ENCODE results near the gene IL27RA.

The IL27RA gene

DNA sequence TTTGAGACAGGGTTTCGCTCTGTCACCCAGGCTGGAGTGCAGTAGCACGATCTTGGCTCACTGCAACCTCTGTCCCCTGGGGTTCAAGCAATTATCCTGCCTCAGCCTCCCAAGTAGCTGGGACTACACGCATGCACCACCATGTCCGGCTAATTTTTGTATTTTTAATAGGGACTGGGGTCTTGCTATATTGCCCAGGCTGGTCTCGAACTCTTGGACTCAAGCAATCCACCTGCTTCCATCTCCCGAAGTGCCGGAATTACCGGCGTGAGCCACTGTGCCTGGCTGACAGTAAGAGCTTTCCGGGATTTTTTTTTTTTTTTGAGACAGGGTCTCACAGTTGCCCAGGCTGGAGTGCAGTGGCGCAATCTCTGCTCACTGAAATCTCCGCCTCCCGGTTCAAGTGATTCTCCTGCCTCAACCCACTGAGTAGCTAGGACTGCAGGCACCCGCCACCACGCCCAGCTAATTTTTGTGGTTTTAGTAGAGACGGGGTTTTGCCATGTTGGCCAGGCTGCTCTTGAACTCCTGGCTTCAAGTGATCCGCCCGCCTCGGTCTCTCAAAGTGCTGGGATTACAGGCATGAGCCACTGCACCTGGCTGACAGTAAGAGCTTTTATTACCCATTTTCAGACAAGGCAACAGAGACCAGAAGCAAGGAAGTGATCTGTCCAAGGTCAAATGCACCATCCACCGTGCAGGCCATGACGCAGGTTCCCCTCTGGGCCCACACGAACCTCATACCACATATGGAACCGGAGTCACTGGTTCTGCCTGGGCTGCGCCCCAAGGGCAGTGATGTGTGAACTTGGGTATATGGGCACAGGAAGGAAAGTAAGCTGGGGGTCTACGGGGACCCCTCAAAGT is 46.5 kb upstream of the IL27RA start:
- TF ChIP-seq CTCF (IDR thresholded peaks at IDR 0.05; ENCODE audit: low read depth, low read length), result no peak

DNA sequence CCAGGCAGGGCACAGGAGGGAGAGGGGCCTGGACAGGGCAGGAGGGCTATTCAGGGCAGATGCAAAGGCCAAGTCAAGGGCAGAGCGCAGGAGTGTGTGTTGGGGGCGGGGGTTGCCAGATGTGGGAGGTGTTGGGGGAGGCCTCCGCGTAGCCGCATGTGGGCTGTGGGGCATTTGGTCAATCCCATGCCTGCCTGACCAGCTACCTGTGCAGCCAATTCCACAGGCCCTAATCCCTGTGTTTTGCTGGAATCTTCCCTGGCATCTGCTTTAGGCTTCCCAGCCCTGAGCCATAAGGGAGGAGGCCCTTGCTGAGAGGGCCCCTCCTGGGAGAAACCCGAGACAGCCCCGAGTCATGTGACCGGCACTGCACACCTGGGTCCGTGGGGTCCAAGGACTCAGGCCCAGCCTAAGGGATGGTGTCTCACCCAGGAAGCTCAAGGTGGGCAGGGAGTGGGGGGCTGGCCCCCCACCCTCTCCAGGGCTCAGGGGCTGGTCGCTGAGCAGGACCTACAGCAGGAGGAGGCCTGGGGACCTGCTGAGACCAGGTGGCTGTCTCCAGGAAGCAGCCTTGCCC is 45.7 kb upstream of the IL27RA start:
- no peak for DNase-seq
- no peaks in the 10 kb centered on the region for H3K9me3 ChIP-seq

More for the DNA sequence above, 46.5 kb upstream of the IL27RA start:
- no peak for DNase-seq
- no peaks in the 10 kb centered on the region; the same call in 1 of the 2 replicates for H3K36me3 ChIP-seq
- H3K9me3 ChIP-seq, result no peaks in the 10 kb centered on the region
- H3K4me1 ChIP-seq, result peaks cover 37% of the 10 kb centered on the region
- H3K27me3 ChIP-seq, result no peaks in the 10 kb centered on the region
- no peak overlapping the region for H3K4me3 ChIP-seq (ENCODE audit: low read depth, low read length)

DNA sequence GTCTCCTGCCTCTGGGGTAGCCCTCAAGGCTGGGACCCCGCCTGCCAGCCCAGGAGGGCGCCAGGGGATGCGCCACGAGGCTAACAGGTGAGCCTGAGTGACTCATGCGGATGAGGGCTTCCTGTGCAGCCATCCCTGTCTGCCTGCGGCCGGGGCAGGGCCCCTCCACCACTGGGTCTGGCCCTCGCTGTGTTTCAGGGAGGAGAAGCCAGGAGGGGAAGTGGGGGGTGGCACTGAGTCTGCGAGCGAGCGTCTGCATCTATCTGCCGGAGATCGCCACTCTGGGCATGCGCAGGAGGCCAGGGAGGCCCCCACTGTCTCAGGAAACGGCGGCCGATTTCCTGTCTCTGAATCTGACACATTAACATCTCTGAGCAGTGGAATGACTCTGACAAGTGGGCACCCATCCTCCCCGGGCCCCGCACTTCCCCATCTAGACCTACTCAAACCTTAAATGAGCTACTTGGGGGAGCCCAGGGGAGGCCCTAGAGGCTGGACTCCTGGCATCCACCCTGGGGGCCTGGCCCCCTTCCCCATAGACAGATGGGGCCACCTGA is 45.1 kb upstream of the IL27RA start:
- no peaks in the 10 kb centered on the region; the same call in 1 of the 2 replicates for H3K36me3 ChIP-seq
- H3K4me1 ChIP-seq, result peaks cover 25% of the 10 kb centered on the region
- H3K27me3 ChIP-seq, result no peaks in the 10 kb centered on the region
- no peak for TF ChIP-seq CTCF (IDR thresholded peaks at IDR 0.05; ENCODE audit: low read depth, low read length)
- peak; percentile 92 for DNase-seq
- no peaks in the 10 kb centered on the region for H3K9me3 ChIP-seq
- H3K4me3 ChIP-seq (ENCODE audit: low read depth, low read length), result no peak overlapping the region; the same call in 1 of the 2 replicates

More for the DNA sequence above, 45.7 kb upstream of the IL27RA start:
- no peak for TF ChIP-seq CTCF (IDR thresholded peaks at IDR 0.05; ENCODE audit: low read depth, low read length)
- H3K4me1 ChIP-seq, result peaks cover 31% of the 10 kb centered on the region
- no peaks in the 10 kb centered on the region for H3K27me3 ChIP-seq
- H3K36me3 ChIP-seq, result no peaks in the 10 kb centered on the region; the same call in 1 of the 2 replicates
- H3K4me3 ChIP-seq (ENCODE audit: low read depth, low read length), result no peak overlapping the region; the same call in 1 of the 2 replicates

- Histone ChIP-seq H3K9me3 (no peaks in the 10 kb centered on the region), H3K27me3 (no peaks in the 10 kb centered on the region), H3K36me3 (peaks cover 5% of the 10 kb centered on the region; the same call in 1 of the 2 replicates), H3K4me3 (ENCODE audit: low read depth, low read length) (no peak overlapping the region), H3K4me1 (peaks cover 22% of the 10 kb centered on the region)
- no peak for TF ChIP-seq CTCF (IDR thresholded peaks at IDR 0.05; ENCODE audit: low read depth, low read length)
- no peak for DNase-seq
These were observed 44.3 kb upstream of the IL27RA start for GRCh38 chr19:13987101-13987890.

DNA sequence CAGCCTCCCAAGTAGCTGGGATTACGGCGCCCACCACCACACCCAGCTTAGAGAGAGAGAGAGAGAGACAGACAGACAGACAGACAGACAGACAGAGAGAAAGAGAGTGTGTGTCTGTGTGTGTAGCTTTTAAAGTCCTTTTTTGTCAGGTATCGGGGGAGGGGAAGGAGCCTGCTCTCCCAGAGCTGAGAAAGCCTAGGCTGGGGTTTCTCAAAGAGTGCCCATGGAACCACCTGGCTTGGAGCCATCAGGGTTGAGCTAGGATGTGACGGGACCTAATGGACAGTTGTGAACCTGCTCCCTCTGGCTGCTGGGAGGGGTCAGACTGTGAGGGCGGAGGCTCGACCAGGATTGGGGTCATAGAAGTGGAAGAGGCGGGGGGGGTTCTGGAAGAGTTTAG is 42.1 kb upstream of the IL27RA start:
- TF ChIP-seq CTCF (IDR thresholded peaks at IDR 0.05; ENCODE audit: low read depth, low read length), result no peak
- Histone ChIP-seq H3K27me3 (no peaks in the 10 kb centered on the region), H3K36me3 (peaks cover 6% of the 10 kb centered on the region; the same call in 1 of the 2 replicates), H3K4me1 (peaks cover 32% of the 10 kb centered on the region), H3K4me3 (ENCODE audit: low read depth, low read length) (no peak overlapping the region), H3K9me3 (no peaks in the 10 kb centered on the region)
- no peak for DNase-seq

Measured in BE2C (cell line).